Limb (tissue), 2 donors: ENCODE data around the gene NUDC.
"Not testable (repeated sequence)": the region's sequence is repeated elsewhere in the genome, so short reads cannot be mapped to it uniquely, and the experiment has no call there.

Experiments
- DNase-seq, 2 donors: peaks; one replicate each; pipeline ENCODE4 v3.0.0-alpha.2; 2016; ENCODE audit errors: extremely low spot score in 2 of 2

Gene NUDC

DNA sequence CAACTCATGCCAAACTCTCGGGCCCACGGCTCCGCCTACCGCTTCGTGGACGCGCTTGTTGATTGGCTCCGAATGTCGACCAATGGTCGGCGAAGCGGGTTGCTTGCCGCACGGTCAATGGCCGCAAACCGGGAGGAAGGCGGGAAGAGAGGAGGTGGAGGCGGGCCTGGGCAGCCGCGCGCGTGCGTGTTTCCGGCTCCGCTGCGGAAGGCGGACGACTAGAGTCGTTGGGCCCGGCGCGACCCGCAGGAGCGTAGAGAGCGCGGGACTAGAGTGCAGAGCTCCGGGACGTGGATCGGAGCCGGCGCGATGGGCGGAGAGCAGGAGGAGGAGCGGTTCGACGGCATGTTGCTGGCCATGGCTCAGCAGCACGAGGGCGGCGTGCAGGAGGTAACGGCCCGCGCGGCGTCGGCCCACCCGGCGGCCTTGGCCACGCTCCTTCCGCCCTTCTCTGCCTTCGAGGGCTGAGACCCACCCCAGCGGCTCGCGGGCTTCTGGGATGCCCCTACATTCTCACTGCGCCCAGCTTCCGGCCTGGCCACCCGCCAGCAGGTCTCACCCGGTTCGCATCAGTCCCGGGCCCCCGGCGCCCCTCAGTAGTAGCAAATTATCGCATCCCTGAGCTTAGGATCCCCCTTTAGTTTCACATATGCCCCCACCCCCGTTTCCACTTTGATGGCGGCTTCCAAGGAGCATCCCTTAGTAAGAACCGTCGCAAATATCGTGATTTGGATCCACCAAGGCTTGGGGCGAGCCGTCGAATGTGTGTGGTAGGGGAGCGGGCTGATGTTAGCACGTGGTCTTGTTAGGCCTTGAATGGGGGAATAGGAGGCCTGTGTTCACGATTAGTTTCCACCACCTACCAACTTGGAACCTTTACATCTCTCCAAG is at the start of gene NUDC:
TSS of gene NUDC (plus strand) at position 204 of the 891 bp plus-strand sequence. CDS start at position 310, 106 bp downstream.
- DNase-seq = peak; percentile 95 to 97

DNA sequence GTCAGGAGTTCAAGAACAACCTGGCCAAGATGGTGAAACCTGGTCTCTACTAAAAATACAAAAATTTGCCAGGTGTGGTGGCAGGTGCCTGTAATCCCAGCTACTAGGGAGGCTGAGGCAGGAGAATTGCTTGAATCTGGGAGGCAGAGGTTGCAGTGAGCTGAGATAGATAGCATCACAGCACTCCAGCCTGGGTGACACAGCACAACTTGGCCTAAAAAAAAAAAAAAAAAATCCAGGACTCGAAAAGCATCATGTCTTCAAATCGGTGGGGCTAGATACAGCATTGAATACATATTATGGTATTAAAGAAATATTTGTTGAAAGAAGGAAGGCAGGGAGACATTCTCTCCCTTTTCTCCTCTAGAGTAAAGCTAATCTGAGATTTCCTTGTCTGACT is 48.4 kb upstream of the NUDC start:
- not testable (repeated sequence) for DNase-seq

DNA sequence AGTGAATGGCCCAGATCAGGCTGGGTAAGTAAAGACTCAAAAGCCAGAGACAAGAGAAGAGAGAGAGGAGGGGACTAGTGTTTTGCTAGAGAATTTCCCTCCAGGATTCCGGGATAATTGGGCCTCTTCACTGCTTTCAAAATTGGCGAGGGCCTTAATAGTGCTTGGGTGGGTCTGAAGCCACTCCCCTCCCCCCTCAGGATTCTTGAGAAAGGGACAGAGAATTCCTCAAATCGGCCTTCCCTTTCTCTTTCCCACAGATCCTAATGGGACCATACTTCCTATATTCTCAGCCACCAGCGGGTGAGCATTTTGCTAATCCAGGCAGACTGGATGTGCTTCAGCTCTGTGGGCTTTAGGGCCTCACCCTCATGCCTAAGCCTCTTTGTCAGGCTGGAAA is 46.6 kb upstream of the NUDC start:
- no peak for DNase-seq

DNA sequence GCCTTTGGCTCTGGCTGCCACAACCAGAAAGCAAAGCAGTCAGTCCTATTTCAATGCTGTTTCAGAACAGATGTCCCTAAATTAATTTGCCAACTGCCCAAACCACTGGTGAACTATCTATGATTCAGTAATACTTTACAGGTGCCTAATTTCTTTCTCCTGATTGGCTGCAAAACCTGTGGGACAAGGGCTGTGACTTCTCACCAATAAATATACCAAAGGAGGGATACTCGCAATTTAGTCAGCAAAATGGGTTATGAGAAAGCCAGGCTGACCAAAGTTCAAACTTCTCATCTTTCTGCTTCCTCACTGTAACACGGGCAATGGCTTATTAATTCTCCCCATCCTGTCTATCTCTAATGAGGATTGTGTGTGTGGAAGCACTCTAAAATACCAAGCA is 44.2 kb upstream of the NUDC start:
- DNase-seq = no peak

DNA sequence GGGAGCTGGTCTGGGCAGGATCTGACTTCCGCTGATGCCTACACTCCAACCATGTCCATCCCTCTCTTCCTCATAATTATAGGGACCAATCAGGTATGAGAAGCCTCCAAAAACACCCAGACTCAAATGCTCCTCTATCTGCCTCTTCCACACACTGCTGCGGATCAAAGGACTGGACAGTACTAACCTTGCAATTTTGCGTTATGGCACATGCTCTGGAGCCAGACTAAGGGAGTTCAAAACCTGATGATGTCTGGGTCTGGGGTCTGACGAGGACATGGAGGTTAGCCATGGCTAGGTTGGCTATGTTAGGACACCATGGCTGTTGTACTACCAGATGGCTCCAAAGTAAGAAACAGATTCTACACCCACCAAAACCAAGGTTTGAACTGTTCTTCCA is 41.8 kb upstream of the NUDC start:
- no peak for DNase-seq

DNA sequence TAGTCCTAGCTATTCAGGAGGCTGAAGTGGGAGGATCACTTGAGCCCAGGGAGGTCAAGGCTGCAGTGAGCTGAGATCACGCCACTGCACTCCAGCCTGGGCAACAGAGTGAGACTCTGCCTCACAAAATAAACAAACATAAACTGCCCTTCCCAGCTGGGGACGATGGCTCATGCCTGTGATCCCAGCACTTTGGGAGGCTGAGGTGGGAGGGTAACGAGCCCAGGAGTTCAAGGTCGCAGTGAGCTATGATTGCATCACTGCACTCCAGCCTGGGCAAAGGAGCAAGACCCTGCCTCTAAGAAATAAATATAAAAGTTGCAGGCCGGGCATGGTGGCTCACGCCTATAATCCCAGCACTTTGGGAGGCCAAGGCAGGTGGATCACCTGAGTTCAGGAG is 39.9 kb upstream of the NUDC start:
- not testable (repeated sequence) for DNase-seq

DNA sequence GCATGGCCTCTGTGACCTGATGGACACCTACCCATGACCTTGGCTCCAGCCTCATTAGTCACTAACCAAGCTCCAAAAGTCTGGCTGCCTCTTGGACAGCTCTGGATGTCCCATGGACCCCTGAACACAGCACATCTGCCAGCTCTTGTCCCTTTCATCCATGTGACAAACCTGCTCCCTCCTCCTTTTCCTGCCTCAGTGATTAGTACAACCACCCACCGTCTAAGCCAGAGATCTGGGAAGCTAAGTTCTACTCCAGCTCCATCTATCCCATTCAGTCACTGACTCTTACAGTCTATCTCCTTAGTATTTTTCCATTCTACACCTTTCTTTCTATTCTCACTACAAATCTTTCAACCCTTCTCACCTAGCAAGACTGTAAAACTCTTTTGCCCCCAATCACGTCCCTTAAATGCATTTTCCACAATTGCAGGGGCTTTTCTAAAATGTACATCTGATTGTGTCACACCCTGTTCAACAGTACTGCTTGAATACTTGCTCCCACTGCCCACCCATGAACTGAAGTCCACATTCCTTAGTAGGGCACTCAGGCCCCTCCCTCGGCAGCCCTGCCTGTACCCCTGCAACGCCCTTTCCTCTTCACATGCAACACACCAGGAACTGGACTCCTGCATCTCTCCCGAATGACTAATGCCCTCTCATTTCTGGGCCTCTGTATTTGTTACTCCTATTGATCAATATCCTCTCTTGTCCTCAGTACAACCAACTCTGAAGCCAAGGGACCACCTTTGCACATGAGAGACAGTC is 38.7 kb upstream of the NUDC start:
- DNase-seq = no peak

DNA sequence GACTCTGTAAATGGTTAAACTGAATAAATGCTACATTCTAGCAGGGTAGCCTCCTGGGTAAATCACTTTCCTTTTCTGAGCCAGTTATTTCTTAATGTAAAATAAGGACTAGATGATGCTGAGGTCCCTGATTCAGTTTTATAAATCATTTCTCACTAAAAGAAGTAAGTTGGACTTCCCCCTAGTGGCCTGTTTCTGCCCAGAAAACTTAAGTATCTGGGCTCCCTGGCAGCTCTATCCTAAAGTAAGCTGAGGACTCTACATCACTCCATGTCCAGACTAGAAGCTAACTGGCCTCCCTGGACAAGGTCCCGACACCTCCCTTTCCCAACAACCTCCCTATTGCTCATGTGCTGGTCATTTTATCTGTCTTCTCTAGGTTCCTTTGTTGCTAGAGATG is 34.4 kb upstream of the NUDC start:
- DNase-seq = no peak

DNA sequence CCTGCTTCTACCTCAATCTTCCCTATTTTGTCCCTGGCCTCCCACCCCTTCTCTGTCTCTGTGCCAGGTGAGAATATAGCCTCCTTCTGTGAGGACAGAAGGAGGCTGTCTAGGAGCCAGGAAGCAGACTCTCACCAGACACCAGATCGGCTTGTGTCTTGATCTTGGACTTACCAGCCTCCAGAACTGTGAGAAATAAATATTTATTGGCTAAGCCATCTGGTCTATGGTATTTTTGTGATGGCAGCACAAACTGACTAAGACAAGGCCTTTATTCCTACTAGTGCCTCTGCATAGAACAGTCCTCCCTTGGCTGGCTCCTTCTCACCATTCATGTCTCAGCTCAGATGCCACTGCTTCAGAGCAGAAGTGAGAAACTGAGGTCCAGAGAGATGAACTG is 33.3 kb upstream of the NUDC start:
- no peak for DNase-seq

DNA sequence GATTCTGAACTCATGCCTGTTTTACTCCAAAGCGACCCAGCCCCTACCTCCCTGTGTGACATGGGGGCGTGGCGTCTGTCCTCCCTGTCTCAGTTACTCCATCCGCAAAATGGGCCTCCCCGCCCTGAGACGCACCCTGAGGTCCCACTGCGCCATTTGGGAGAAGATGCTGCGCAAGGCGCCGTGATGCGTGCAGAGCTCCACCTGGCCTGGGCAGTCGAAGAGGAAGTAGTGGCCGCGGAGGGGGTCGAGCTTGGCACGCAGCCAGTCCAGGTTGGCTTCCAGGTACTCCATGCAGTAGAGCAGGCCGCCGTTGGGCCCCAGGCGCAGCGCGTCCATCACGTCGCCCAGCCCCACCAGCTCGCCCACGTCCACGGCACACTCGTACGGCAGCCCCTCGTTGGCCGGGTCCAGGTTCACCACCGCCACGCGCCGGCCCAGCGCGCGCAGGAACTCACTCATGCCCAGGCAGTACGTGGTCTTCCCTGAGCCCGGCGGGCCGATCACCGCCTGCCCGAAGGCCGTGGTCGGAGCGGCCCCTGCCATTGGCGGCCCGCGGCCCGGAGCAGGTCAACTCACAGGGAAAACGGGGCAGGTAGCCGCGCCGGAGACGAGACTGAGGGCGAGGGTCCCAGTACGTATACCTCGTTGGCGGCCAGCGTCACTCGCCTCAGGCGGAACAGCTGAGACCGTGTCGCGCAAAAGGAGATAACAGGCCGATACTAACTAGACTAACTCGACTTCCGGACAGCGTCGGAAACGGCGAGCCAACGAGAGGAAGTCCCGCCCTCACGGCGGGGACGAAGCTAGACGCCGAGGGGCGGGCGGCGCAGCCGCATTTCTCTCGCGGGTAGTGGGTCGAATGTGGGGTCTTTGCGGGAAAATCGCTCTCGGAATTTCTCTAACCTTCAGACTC is 31.7 kb upstream of the NUDC start, which contains the start of gene GPN2:
TSS of gene GPN2 (minus strand) at position 733 of the 916 bp plus-strand sequence. CDS start at position 546, 187 bp downstream.
- DNase-seq = peak; percentile 83 to 85

DNA sequence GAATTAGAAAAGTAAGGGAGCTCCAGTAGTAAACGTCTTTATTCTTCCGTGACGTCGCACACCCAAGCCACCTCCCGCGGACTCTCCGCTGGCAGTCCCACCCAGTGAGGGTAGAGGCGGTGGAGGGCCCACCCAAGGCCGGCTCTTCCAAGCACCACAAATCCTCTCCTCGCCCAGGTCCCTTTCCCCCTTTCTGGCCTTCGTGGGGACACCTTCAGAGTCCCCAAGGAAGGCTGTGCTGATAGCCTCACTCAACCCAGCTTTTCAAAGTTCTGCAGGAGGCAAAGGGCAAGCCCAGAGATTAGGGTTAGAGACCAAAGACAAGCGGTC is 31.1 kb upstream of the NUDC start:
- no peak for DNase-seq

DNA sequence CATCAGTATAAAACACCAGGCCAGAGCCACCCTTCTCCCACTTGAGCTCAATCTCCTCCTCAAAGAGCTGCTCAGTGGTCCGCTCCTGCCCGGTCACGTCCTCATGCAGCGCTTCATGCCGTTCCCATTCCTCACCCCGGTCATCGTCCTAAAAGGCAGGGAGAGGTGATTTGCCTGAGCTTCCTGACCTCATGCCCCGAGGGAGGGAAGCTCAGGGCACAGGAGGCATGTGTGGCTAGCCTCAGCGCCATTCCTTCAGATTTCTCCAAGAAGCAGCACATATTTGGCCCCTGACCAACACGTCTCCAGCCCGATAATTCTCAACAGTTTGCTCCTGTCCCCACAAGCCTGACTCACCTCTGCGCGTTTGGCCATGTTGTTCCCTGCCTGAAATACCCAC is 27.3 kb upstream of the NUDC start:
- DNase-seq = no peak

DNA sequence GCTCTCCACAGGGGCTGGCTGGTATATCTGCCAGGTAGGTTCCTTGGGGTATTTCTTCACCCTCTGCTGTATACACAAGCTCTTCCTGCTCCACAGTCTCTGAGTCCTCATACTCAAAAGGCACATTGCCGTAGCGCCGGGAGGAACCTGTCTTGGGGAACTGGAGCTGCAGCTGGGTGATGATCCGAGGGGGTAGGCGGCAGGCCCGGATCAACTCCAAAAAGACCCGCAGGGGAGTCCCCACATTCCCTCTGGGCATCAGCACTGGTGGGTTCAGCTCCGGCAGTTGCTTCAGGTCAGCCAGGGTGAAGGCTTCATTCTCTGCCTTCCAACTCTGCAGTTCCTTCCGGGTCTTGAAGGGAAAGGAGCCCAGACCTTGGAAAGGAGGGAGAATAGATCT is 24.2 kb upstream of the NUDC start:
- no peak for DNase-seq

DNA sequence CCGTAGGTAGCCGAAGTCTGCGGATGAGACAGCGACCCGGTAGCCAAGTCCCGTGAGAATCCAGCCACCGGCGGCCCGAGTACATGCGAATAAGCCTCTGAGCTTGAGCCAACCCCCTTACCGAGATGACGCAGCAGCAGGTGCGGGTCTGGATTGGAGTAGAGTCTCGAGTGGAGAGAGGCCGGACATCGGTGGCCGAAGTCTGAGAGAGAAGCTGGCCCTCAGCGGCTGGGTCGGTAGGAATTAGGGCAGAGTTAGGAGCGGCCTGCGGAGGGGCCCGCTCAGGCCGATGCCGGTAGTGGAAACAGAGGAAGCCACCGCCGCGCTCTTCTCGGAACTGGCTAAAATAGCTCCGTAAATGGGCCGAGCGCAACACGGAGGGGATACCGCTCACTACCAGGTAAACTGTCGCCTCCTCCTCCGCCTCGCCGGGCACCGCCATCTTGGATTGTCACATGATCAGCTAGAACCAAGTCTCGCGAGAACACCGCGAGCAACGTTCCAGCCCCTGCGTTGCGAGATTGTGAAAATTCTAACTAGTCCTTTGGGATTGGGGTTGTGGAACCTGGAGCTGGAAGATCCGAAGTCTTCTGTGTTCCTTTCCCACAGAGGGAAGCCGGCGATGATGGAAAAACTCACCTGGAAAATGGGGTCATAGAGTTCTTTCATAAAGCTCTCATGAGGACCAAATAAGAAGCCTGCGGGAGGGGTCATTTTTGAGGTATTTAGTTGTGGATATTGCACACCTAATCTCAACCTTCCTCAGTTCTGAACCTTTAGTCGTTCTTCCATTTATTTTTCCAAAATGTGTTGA is 21.3 kb upstream of the NUDC start, which contains the start of gene GPATCH3:
TSS of gene GPATCH3 (minus strand) at position 467 of the 814 bp plus-strand sequence. CDS start at position 442, 25 bp downstream.
- peak; percentile 92 for DNase-seq

DNA sequence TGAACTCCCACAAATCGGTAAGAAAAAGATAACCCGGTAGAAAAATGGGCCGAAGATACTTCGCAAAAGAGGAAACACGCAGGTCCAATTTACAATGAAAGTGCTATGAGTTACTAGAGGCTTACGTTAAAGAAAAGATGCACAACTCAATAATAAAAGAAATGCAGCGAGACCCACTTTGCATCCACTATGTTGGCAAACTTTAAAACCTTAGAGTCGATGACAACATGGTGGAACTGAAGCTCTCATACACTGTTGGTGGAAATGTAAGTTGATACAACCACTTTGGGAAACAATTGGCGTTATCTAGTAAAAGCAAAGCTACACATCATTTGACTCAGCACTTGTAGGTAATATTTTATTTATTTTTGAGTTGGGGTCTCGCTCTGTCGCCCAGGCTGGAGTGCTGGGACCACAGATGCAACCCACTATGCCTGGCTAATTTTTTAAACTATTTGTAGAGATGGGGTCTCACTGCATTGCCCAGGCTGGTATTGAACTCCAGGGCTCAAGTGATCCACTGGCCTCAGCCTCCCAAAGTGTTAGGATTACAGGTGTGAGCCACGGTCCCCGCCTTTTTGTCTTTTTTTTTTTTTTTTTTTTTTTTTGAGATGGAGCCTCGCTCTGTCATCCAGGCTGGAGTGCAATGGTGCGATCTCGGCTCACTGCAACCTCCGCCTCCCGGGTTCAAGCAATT is 20.6 kb upstream of the NUDC start:
- no peak for DNase-seq

DNA sequence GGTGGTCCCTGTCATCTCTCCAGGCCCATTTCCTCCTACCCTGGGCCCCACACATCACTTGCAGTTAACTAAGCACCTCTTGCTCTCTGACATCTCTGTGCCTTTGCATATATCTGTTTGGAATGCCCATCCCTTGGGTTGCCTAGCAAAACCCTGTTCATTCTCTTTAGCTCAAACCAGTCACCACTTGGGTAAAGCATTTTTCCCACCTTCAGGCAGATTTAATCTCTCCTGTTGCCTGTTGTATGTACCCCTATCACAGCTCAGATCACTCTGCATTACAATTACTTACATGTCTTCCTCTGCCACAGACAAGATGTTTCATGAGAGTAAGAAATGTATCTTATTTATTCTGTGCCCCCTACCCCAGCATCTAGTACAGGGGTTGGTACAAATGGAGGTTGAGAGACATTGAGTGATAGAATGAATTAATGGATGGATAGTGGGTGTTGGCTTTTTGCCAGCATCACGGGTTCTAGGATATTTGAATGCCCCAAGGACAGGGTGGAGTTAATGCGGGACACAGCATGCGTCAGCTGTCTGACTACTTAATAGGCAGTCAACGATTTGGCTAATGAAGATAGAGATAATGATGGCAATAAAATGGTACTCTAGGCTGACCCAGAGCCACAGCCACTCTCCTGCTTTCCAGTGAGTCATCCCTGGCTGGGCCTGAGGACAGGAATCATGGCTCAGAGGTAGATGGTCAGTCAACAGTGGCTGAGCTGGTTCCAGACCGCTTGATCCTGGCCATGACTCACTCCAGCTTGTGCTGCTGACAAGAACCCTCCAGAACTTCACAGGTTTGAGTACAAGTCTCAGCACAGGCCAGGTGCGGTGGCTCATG is 14.2 kb upstream of the NUDC start:
- no peak for DNase-seq

DNA sequence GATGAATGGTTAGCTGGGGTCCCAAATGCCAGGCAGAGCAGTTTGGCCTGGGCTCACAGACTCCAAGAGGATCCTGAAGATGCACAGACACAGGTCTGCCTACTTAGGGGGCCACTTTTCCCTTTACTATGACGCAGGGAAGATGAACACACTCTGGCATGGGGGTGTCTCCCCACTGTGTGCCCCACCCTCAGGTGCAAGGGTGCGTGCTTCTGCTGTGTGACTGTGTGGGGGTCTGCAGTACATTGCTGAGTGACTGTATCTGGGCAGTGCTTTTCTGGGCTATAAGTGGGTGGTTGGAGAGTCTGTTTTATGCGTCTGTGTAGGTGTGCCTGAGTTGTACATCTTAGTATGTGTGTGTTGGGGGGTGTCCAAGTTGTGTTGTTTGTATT is 11.6 kb upstream of the NUDC start:
- no peak for DNase-seq

DNA sequence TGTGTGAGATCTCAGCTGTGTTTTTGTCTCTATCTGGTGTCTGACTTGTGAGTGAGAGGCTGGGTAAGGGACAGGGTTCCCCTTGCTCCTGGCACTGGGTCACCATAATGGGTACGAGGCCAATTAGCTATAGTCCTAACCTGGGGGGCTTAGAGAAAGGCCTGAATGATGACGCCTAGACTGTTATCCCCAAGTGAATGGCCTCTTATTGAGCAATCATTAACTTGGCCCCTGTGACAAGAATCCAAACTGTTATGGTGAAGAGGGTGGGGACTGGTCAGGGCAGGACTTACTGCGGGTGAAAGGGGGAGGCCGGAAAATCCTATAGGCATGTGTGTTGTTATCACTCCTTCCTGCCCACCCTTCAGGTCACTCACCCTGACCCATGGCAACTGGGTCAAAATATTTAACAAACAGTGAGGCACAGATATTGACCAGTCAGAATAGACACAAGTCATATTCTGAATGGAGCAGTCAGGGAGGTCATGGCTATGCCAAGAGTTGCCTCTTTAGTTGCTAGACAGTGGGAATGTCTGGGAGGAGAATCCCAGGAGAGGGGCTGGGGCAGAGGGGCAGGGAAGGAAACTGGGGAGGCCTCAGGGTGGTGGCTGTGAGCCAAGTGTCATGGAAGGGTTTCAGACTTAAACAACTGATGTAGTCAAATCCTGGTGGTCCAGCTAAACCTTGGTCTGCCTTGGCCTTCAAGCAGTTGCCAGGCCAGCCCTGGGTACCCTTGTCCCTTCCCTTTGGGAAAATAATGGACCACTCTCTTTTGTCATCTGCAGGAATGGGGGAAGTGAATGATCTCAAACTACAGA is 11.0 kb upstream of the NUDC start:
- DNase-seq = no peak
